ENCODE data around the gene NDUFAB1. TPM values are rescaled to one million over a fixed set of nuclear protein-coding genes. Genes with fewer than 3 reads are reported as not detected.

Gene NDUFAB1
- total and polyA plus RNA-seq, 2 of the 13 experiments (the other 11 are each of a cell fraction or from before 2014, with no cell fraction given), result 221 to 601 TPM

DNA sequence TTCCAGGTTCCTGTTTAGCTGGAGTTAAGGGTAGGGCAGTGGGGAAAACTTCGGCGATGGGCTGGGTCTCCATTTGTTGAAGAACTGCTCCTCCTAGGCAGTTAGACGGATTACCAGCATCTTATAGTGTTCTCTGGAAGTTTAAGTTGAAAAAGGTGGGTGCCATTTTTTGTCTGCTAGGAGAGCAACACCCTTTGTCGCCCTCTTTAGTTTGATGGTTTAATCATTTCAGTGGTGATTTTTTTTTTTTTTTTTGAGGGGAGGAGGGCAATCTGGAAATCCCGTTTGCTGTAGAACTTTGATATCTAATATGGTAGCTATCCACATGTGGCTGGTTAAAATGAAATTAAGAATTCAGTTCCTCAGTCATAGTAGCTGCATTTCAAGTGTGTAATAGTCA, 34.5 kb downstream of the NDUFAB1 start (continued):
- TF ChIP-seq, protein P1, sequence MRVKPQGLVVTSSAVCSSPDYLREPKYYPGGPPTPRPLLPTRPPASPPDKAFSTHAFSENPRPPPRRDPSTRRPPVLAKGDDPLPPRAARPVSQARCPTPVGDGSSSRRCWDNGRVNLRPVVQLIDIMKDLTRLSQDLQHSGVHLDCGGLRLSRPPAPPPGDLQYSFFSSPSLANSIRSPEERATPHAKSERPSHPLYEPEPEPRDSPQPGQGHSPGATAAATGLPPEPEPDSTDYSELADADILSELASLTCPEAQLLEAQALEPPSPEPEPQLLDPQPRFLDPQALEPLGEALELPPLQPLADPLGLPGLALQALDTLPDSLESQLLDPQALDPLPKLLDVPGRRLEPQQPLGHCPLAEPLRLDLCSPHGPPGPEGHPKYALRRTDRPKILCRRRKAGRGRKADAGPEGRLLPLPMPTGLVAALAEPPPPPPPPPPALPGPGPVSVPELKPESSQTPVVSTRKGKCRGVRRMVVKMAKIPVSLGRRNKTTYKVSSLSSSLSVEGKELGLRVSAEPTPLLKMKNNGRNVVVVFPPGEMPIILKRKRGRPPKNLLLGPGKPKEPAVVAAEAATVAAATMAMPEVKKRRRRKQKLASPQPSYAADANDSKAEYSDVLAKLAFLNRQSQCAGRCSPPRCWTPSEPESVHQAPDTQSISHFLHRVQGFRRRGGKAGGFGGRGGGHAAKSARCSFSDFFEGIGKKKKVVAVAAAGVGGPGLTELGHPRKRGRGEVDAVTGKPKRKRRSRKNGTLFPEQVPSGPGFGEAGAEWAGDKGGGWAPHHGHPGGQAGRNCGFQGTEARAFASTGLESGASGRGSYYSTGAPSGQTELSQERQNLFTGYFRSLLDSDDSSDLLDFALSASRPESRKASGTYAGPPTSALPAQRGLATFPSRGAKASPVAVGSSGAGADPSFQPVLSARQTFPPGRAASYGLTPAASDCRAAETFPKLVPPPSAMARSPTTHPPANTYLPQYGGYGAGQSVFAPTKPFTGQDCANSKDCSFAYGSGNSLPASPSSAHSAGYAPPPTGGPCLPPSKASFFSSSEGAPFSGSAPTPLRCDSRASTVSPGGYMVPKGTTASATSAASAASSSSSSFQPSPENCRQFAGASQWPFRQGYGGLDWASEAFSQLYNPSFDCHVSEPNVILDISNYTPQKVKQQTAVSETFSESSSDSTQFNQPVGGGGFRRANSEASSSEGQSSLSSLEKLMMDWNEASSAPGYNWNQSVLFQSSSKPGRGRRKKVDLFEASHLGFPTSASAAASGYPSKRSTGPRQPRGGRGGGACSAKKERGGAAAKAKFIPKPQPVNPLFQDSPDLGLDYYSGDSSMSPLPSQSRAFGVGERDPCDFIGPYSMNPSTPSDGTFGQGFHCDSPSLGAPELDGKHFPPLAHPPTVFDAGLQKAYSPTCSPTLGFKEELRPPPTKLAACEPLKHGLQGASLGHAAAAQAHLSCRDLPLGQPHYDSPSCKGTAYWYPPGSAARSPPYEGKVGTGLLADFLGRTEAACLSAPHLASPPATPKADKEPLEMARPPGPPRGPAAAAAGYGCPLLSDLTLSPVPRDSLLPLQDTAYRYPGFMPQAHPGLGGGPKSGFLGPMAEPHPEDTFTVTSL (CRISPR knock-in tag; IDR thresholded peaks at IDR 0.05; ENCODE audit: borderline replicate concordance), result no peak
- no peak for TF ChIP-seq ZNF891 (CRISPR knock-in tag; IDR thresholded peaks at IDR 0.05)
- TF ChIP-seq, protein P2, sequence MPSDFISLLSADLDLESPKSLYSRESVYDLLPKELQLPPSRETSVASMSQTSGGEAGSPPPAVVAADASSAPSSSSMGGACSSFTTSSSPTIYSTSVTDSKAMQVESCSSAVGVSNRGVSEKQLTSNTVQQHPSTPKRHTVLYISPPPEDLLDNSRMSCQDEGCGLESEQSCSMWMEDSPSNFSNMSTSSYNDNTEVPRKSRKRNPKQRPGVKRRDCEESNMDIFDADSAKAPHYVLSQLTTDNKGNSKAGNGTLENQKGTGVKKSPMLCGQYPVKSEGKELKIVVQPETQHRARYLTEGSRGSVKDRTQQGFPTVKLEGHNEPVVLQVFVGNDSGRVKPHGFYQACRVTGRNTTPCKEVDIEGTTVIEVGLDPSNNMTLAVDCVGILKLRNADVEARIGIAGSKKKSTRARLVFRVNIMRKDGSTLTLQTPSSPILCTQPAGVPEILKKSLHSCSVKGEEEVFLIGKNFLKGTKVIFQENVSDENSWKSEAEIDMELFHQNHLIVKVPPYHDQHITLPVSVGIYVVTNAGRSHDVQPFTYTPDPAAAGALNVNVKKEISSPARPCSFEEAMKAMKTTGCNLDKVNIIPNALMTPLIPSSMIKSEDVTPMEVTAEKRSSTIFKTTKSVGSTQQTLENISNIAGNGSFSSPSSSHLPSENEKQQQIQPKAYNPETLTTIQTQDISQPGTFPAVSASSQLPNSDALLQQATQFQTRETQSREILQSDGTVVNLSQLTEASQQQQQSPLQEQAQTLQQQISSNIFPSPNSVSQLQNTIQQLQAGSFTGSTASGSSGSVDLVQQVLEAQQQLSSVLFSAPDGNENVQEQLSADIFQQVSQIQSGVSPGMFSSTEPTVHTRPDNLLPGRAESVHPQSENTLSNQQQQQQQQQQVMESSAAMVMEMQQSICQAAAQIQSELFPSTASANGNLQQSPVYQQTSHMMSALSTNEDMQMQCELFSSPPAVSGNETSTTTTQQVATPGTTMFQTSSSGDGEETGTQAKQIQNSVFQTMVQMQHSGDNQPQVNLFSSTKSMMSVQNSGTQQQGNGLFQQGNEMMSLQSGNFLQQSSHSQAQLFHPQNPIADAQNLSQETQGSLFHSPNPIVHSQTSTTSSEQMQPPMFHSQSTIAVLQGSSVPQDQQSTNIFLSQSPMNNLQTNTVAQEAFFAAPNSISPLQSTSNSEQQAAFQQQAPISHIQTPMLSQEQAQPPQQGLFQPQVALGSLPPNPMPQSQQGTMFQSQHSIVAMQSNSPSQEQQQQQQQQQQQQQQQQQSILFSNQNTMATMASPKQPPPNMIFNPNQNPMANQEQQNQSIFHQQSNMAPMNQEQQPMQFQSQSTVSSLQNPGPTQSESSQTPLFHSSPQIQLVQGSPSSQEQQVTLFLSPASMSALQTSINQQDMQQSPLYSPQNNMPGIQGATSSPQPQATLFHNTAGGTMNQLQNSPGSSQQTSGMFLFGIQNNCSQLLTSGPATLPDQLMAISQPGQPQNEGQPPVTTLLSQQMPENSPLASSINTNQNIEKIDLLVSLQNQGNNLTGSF (CRISPR knock-in tag; IDR thresholded peaks at IDR 0.05), result no peak

Data from HepG2 (cell line).